ENCODE results near the gene NRXN2. TPM values are rescaled to one million over a fixed set of nuclear protein-coding genes. Genes with fewer than 3 reads are reported as not detected.

Gene NRXN2
- total RNA-seq, 1 experiment from 2014 or later = not detected

DNA sequence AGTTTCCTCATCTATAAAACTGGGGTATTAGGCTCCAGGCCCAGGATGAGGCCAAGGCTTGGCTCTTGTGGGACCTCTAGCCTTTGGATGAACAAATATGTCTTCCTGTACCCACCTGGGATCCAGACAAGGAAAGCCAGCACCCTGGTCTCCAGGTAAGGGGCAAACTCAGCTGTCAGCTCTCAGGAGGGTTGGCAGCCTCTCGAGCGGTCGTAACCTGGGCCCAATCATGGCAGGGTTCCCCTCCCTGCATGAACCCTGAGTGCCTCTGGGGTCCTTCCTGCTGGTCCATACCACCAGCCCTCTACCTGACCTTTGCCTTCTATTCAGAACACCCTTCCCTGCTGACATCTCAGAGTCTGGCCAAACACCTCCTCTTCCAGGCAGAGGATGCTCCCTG is 112.4 kb downstream of the NRXN2 start:
- H3K36me3 Mint-ChIP-seq (ENCODE audit: insufficient read depth, unreplicated experiment) = no peaks in the 10 kb centered on the region
- CTCF ChIA-PET = no interaction called here
- no peaks in the 10 kb centered on the region for H3K4me1 Mint-ChIP-seq (ENCODE audit: insufficient read depth, unreplicated experiment)
- DNase-seq (ENCODE audit: unreplicated experiment) = no peak
- no peak overlapping the region for H3K4me3 Mint-ChIP-seq (ENCODE audit: unreplicated experiment)
- H3K9me3 Mint-ChIP-seq (ENCODE audit: unreplicated experiment) = no peaks in the 10 kb centered on the region
- no peak overlapping the region for H3K27ac Mint-ChIP-seq (ENCODE audit: low read depth, unreplicated experiment)
- POLR2A ChIA-PET = no interaction called here
- intact Hi-C loops (cut with micrococcal nuclease) = no loop called here
- TF ChIP-seq, protein P1, sequence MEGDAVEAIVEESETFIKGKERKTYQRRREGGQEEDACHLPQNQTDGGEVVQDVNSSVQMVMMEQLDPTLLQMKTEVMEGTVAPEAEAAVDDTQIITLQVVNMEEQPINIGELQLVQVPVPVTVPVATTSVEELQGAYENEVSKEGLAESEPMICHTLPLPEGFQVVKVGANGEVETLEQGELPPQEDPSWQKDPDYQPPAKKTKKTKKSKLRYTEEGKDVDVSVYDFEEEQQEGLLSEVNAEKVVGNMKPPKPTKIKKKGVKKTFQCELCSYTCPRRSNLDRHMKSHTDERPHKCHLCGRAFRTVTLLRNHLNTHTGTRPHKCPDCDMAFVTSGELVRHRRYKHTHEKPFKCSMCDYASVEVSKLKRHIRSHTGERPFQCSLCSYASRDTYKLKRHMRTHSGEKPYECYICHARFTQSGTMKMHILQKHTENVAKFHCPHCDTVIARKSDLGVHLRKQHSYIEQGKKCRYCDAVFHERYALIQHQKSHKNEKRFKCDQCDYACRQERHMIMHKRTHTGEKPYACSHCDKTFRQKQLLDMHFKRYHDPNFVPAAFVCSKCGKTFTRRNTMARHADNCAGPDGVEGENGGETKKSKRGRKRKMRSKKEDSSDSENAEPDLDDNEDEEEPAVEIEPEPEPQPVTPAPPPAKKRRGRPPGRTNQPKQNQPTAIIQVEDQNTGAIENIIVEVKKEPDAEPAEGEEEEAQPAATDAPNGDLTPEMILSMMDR (IDR thresholded peaks at IDR 0.05; ENCODE audit: unreplicated experiment) = no peak
- H3K27me3 Mint-ChIP-seq (ENCODE audit: insufficient read depth, unreplicated experiment) = peaks cover 34% of the 10 kb centered on the region
- no TSS peak for BruUV-seq (replicated peaks)

DNA sequence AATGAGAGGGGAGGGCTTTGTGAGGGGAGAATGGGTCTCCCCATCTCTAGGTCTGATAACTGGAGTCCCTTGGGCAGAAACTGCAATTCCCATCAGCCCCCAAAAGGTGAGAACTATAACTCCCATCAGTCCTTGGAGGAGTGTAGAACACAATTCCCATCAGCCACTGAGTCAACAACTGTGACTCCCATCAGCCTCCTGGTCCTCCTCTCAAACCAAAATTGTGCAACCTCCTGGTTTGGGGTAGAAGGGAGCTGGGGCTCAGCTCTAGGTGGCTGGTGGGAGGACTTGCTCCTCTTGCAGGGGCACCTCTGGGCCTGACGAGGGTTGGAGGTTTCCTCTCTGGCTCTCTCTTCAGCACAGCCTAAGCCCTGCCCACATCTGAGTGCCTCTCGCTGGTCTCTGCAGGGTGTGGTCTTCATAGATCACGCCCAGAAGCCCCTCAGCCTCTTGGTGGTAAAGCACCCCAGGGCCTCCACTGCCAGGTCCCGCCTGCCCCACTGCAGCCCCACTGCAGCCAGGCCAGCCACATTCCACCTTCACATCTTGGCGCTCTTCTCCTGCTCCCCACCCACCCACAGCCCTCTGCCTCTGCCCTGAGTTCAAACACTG is 113.5 kb downstream of the NRXN2 start:
- Mint-ChIP-seq H3K9me3 (ENCODE audit: unreplicated experiment) (no peaks in the 10 kb centered on the region), H3K27me3 (ENCODE audit: insufficient read depth, unreplicated experiment) (peaks cover 44% of the 10 kb centered on the region), H3K27ac (ENCODE audit: low read depth, unreplicated experiment) (no peak overlapping the region), H3K4me3 (ENCODE audit: unreplicated experiment) (no peak overlapping the region), H3K36me3 (ENCODE audit: insufficient read depth, unreplicated experiment) (no peaks in the 10 kb centered on the region), H3K4me1 (ENCODE audit: insufficient read depth, unreplicated experiment) (no peaks in the 10 kb centered on the region)
- no peak for DNase-seq (ENCODE audit: unreplicated experiment)
- ChIA-PET POLR2A (no interaction called here), CTCF (no interaction called here)
- no TSS peak for BruUV-seq (replicated peaks)
- TF ChIP-seq, protein P1 (IDR thresholded peaks at IDR 0.05; ENCODE audit: unreplicated experiment) = no peak
- intact Hi-C loops (cut with micrococcal nuclease) = no loop called here

DNA sequence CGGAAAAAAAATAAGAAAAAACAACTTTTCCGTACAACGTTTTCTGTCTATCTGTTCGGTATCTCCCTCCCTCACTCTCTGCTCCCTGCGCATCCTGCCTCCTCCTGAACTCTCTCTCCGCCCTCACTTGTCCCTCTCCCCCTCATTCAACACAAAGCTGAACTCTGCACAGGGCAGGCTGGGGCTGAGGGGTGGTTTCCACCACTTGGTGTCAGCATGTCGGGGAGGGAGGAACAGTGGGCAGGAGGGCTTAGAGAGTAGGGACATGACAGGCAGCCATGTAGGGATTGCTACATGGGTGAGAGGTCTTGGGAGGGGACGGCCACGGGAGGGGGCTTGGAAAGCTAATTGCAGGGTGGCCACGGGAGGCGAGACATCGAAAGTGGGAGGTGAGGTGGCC is 114.4 kb downstream of the NRXN2 start:
- POLR2A ChIA-PET = no interaction called here
- TF ChIP-seq, protein P1 (IDR thresholded peaks at IDR 0.05; ENCODE audit: unreplicated experiment) = no peak
- no peak overlapping the region for H3K27ac Mint-ChIP-seq (ENCODE audit: low read depth, unreplicated experiment)
- CTCF ChIA-PET = interaction anchor here (0.6 kb wide), 1 partner anchor 159 kb away, joined by 3 read pairs; no protein-coding TSS in a partner anchor
- no peaks in the 10 kb centered on the region for H3K4me1 Mint-ChIP-seq (ENCODE audit: insufficient read depth, unreplicated experiment)
- intact Hi-C loops (cut with micrococcal nuclease) = no loop called here
- no peak overlapping the region for H3K4me3 Mint-ChIP-seq (ENCODE audit: unreplicated experiment)
- no peaks in the 10 kb centered on the region for H3K36me3 Mint-ChIP-seq (ENCODE audit: insufficient read depth, unreplicated experiment)
- DNase-seq (ENCODE audit: unreplicated experiment) = no peak
- H3K27me3 Mint-ChIP-seq (ENCODE audit: insufficient read depth, unreplicated experiment) = peaks cover 48% of the 10 kb centered on the region
- BruUV-seq (replicated peaks) = no TSS peak
- no peaks in the 10 kb centered on the region for H3K9me3 Mint-ChIP-seq (ENCODE audit: unreplicated experiment)

- CTCF ChIA-PET = no interaction called here
- H3K27me3 Mint-ChIP-seq (ENCODE audit: insufficient read depth, unreplicated experiment) = peaks cover 48% of the 10 kb centered on the region
- intact Hi-C loops (cut with micrococcal nuclease) = no loop called here
- H3K27ac Mint-ChIP-seq (ENCODE audit: low read depth, unreplicated experiment) = no peak overlapping the region
- H3K9me3 Mint-ChIP-seq (ENCODE audit: unreplicated experiment) = no peaks in the 10 kb centered on the region
- DNase-seq (ENCODE audit: unreplicated experiment) = no peak
- TF ChIP-seq, protein P1 (IDR thresholded peaks at IDR 0.05; ENCODE audit: unreplicated experiment) = no peak
- POLR2A ChIA-PET = no interaction called here
- H3K36me3 Mint-ChIP-seq (ENCODE audit: insufficient read depth, unreplicated experiment) = no peaks in the 10 kb centered on the region
- no peaks in the 10 kb centered on the region for H3K4me1 Mint-ChIP-seq (ENCODE audit: insufficient read depth, unreplicated experiment)
- no TSS peak for BruUV-seq (replicated peaks)
- no peak overlapping the region for H3K4me3 Mint-ChIP-seq (ENCODE audit: unreplicated experiment)
Measured at GRCh38 chr11:64608046-64608445, 115.0 kb downstream of the NRXN2 start.

Data from MCF 10A (cell line).